K562 (cell line): ENCODE measurements around the gene PKP1. TPM values are rescaled to one million over a fixed set of nuclear protein-coding genes. Genes with fewer than 3 reads are reported as not detected.

Experiments used
- ATAC-seq: fragments of 200-7000 bp; cut with Tn5 transposase; 3 replicates; pipeline ENCODE4 v1.9.1; 2020; ENCODE audit warnings: moderate library complexity
- BruUV-seq: library from RNA; stranded (reverse); fragments of 400-500 nt; replicated peaks from 2 replicates; lab custom pipeline; 2021; lab: Mats Ljungman, UMichigan
- CTCF ChIA-PET: fragments of 300-600 bp; formaldehyde crosslinking; extraction: SDS; loops from one replicate; lab custom pipeline; 2021; ENCODE audit warnings: low intra/inter-chr PET ratio; lab: Yijun Ruan, JAX
- POLR2A ChIA-PET: fragments of 300-600, 350-650 bp; sonication (Branson Sonifier 250); formaldehyde crosslinking; extraction: SDS; loops from one replicate; lab custom pipeline; 2021; ENCODE audit warnings: antibody characterized with exemption, inconsistent platforms; lab: Yijun Ruan, JAX
- DNase-seq, 4 experiments: peaks; one replicate each; pipeline versions ENCODE4 v3.0.0 to v3.0.0-alpha.2; 2011 to 2018; ENCODE audit warnings: low spot score in 3 of 4, mixed read lengths in 3 of 4; ENCODE audit errors: extremely low read depth in 1 of 4
- FAIRE-seq: peaks from 2 replicates; lab custom pipeline; 2011; peaks lifted over from hg19 to GRCh38; lab: Jason Lieb, UNC
- H2AFZ ChIP-seq: 2 replicates; pipeline ENCODE4 v1.6.0; 2011; ENCODE audit warnings: low read depth, low read length, control low read depth, inconsistent platforms
- H3K27ac ChIP-seq: fragments of 200-600 bp; 3 replicates; pipeline ENCODE4 v1.8.0; 2011; ENCODE audit warnings: low read depth, mild to moderate bottlenecking, control low read depth, inconsistent platforms, low read length, moderate library complexity, mixed read lengths; ENCODE audit errors: extremely low read depth
- H3K27me3 ChIP-seq, 2 experiments: fragments of 300-600 bp in 1 of 2; 2 replicates in 1 of 2; 3 replicates in 1 of 2; pipeline versions ENCODE4 v1.6.0 to v1.8.0; 2011; ENCODE audit warnings: inconsistent platforms in 2 of 2, low read length in 2 of 2, mild to moderate bottlenecking in 1 of 2, mixed read lengths in 1 of 2, moderate library complexity in 1 of 2; ENCODE audit not compliant: control insufficient read depth in 2 of 2, insufficient read depth in 2 of 2
- H3K36me3 ChIP-seq: fragments of 300-600 bp; 3 replicates; pipeline ENCODE4 v1.8.0; 2011; ENCODE audit warnings: mild to moderate bottlenecking, low read length, inconsistent platforms; ENCODE audit not compliant: control insufficient read depth, insufficient read depth
- H3K4me1 ChIP-seq, 2 experiments: fragments of 200-600 bp in 1 of 2; replicated peaks in 1 of 2; 2 replicates in 1 of 2; 3 replicates in 1 of 2; pipeline versions ENCODE4 v1.5.1 to v1.8.0; 2011; ENCODE audit warnings: inconsistent platforms in 2 of 2, low read length in 2 of 2, mild to moderate bottlenecking in 1 of 2, mixed read lengths in 1 of 2, moderate library complexity in 1 of 2; ENCODE audit not compliant: control insufficient read depth in 2 of 2, insufficient read depth in 2 of 2
- H3K4me2 ChIP-seq: 2 replicates; pipeline ENCODE4 v1.6.1; 2011; ENCODE audit warnings: low read length, control low read depth, inconsistent platforms, mixed read lengths; ENCODE audit not compliant: insufficient read depth
- H3K4me3 ChIP-seq: fragments of 200-600 bp; sonication (generic), shearing (Covaris generic); 2 replicates; pipeline ENCODE4 v1.5.1; 2016; ENCODE audit warnings: control low read depth, inconsistent platforms
- H3K79me2 ChIP-seq: fragments of 200-600 bp; 3 replicates; pipeline ENCODE4 v1.8.0; 2011; ENCODE audit warnings: low read length, inconsistent platforms; ENCODE audit not compliant: control insufficient read depth, insufficient read depth
- H3K9ac ChIP-seq, 2 experiments: 2 replicates each; pipeline versions ENCODE4 v1.6.0 to v1.6.1; 2011; ENCODE audit warnings: low read depth in 2 of 2, low read length in 2 of 2, control low read depth in 1 of 2, inconsistent platforms in 1 of 2, mild to moderate bottlenecking in 1 of 2, mixed read lengths in 1 of 2; ENCODE audit not compliant: insufficient read depth in 1 of 2
- H3K9me1 ChIP-seq: one replicate; pipeline ENCODE4 v1.6.0; 2011; ENCODE audit warnings: inconsistent platforms, mild to moderate bottlenecking, low read length, moderate library complexity; ENCODE audit not compliant: control insufficient read depth, insufficient read depth
- H3K9me3 ChIP-seq: replicated peaks from 2 replicates; pipeline ENCODE4 v1.5.1; 2011; ENCODE audit warnings: low read depth, low read length, inconsistent platforms; ENCODE audit not compliant: control insufficient read depth, insufficient read depth
- H4K20me1 ChIP-seq: replicated peaks from 2 replicates; pipeline ENCODE4 v1.6.1; 2011; ENCODE audit warnings: low read length, inconsistent platforms, mixed read lengths; ENCODE audit not compliant: control insufficient read depth, insufficient read depth
- CEBPB ChIP-seq: fragments of 450-650 bp; IDR thresholded peaks from 2 replicates; pipeline ENCODE4 v1.6.1; 2016; ENCODE audit warnings: missing genetic modification characterization, missing compliant biosample characterization
- FOXM1 ChIP-seq, 2 experiments: fragments of 450-650 bp in 1 of 2; sonication (generic) in 1 of 2; formaldehyde crosslinking in 1 of 2; IDR thresholded peaks; 2 replicates each; pipeline versions ENCODE4 v1.6.1 to v1.9.0; 2017 to 2022; ENCODE audit warnings: low read depth in 2 of 2, mild to moderate bottlenecking in 2 of 2, missing genetic modification reagents in 1 of 2, moderate library complexity in 1 of 2
- POLR2B ChIP-seq: fragments of 450-650 bp; IDR thresholded peaks from 2 replicates; pipeline ENCODE4 v1.6.1; 2018; ENCODE audit warnings: low read depth; ENCODE audit not compliant: partially characterized antibody
- ZNF146 ChIP-seq: IDR thresholded peaks from one replicate; pipeline ENCODE4 v1.6.1; 2018; ENCODE audit warnings: missing compliant biosample characterization; ENCODE audit not compliant: unreplicated experiment
- ZNF224 ChIP-seq: sonication (generic); formaldehyde crosslinking; IDR thresholded peaks from 2 replicates; pipeline ENCODE4 v1.8.0; 2022; ENCODE audit warnings: mild to moderate bottlenecking, missing genetic modification reagents
- ZNF830 ChIP-seq: fragments of 250-450 bp; sonication (Bioruptor Pico); IDR thresholded peaks from 2 replicates; pipeline ENCODE4 v1.5.0; 2021; ENCODE audit warnings: mild to moderate bottlenecking
- WGBS: fragments of 100-300 bp; shearing (Covaris generic); methylation state at CpG from one replicate; pipeline ENCODE4 v1.1.6; 2016; ENCODE audit warnings: low coverage, mixed read lengths; ENCODE audit not compliant: insufficient coverage; ENCODE audit errors: missing lambda C conversion rate; 5-methylcytosine and 5-hydroxymethylcytosine counted together
- in situ Hi-C: fragments of 300-500 bp; cut with MboI; formaldehyde crosslinking; loops from 4 replicates; pipeline ENCODE4 v1.15.0; 2018; ENCODE audit warnings: inconsistent platforms, mixed read lengths
- intact Hi-C: fragments of 100-400 bp; cut with micrococcal nuclease; formaldehyde crosslinking; loops from 2 replicates; pipeline ENCODE4 v1.14.2; 2022
- polyA plus RNA-seq, 8 experiments: library from polyadenylated mRNA; depleted of rRNA in 4 of 8; stranded (reverse) in 5 of 8; unstranded in 3 of 8; fragments of >200 nt; fragmentation: Nextera tagmentation in 2 of 8; fragmentation: Illumina TruSeq in 1 of 8; extraction: Ambion mirVana in 2 of 8; extraction: Trizol in 1 of 8; gene quantifications; 2 replicates each; pipeline versions ENCODE4 v1.2.1 to v1.2.3, GENCODE V29; 2011 to 2014; ENCODE audit warnings: inconsistent platforms in 1 of 8, missing spikeins in 1 of 8
- total RNA-seq, 7 experiments: library from RNA; depleted of rRNA in 6 of 7; stranded (reverse); fragments of >200 nt in 6 of 7; fragmentation: Illumina TruSeq in 2 of 7; extraction: Trizol in 2 of 7; gene quantifications; 2 replicates each; pipeline versions ENCODE4 v1.2.1 to v1.2.3, GENCODE V29; 2011 to 2021; ENCODE audit warnings: low replicate concordance in 1 of 7
- TF ChIP-seq, protein P1 (sequence below): sonication (generic); formaldehyde crosslinking; IDR thresholded peaks from 2 replicates; pipeline ENCODE4 v1.9.0; 2022; ENCODE audit warnings: mild to moderate bottlenecking, missing genetic modification reagents
- TF ChIP-seq, protein P2 (sequence below): fragments of 250-450 bp; sonication (Bioruptor Pico); IDR thresholded peaks from 2 replicates; pipeline ENCODE4 v1.4.0; 2020
- TF ChIP-seq, protein P3 (sequence below): IDR thresholded peaks from 3 replicates; pipeline ENCODE4 v1.6.1; 2011; ENCODE audit warnings: borderline replicate concordance, mild to moderate bottlenecking; ENCODE audit not compliant: insufficient read length, insufficient read depth
- TF ChIP-seq, protein P4 (sequence below): IDR thresholded peaks from 2 replicates; pipeline ENCODE4 v1.6.1; 2011; ENCODE audit warnings: borderline replicate concordance, low read depth, mild to moderate bottlenecking, moderate library complexity, low read length; ENCODE audit not compliant: insufficient read depth, poor library complexity, severe bottlenecking
- TF ChIP-seq, protein P5 (sequence below): fragments of 250-450 bp; sonication (Bioruptor Pico); IDR thresholded peaks from 2 replicates; pipeline ENCODE4 v1.8.0; 2021; ENCODE audit warnings: moderate library complexity, mild to moderate bottlenecking, inconsistent platforms

The PKP1 gene
- total and polyA plus RNA-seq, 9 of the 15 experiments (the other 6 are each of a cell fraction or from before 2014, with no cell fraction given) = not detected

DNA sequence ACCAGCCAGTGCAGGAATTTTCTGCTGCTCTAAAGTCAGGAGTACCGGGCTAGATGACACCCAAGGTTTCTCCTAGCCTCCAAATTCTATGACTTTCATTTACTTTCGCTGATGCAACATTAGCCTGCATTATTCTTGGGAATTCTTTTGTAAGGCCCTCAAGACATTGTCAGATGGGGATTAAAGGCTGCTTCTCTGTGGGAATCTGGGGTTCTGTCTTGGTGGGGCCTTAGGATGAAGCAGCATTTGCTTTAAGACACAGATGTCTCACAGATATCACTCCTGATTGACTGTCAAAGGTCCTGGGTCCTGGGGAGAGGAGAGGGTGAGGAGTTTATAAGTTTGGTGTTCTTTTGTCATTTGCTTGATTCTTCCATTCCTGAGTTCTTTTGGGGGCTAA is 11.6 kb downstream of the PKP1 start (continued):
- no peak for TF ChIP-seq POLR2B
- TF ChIP-seq, protein P1, sequence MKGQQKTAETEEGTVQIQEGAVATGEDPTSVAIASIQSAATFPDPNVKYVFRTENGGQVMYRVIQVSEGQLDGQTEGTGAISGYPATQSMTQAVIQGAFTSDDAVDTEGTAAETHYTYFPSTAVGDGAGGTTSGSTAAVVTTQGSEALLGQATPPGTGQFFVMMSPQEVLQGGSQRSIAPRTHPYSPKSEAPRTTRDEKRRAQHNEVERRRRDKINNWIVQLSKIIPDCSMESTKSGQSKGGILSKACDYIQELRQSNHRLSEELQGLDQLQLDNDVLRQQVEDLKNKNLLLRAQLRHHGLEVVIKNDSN = no peak
- TF ChIP-seq, protein P2, sequence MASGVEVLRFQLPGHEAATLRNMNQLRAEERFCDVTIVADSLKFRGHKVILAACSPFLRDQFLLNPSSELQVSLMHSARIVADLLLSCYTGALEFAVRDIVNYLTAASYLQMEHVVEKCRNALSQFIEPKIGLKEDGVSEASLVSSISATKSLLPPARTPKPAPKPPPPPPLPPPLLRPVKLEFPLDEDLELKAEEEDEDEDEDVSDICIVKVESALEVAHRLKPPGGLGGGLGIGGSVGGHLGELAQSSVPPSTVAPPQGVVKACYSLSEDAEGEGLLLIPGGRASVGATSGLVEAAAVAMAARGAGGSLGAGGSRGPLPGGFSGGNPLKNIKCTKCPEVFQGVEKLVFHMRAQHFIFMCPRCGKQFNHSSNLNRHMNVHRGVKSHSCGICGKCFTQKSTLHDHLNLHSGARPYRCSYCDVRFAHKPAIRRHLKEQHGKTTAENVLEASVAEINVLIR = no peak
- TF ChIP-seq, protein P3, sequence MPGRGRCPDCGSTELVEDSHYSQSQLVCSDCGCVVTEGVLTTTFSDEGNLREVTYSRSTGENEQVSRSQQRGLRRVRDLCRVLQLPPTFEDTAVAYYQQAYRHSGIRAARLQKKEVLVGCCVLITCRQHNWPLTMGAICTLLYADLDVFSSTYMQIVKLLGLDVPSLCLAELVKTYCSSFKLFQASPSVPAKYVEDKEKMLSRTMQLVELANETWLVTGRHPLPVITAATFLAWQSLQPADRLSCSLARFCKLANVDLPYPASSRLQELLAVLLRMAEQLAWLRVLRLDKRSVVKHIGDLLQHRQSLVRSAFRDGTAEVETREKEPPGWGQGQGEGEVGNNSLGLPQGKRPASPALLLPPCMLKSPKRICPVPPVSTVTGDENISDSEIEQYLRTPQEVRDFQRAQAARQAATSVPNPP = no peak

DNA sequence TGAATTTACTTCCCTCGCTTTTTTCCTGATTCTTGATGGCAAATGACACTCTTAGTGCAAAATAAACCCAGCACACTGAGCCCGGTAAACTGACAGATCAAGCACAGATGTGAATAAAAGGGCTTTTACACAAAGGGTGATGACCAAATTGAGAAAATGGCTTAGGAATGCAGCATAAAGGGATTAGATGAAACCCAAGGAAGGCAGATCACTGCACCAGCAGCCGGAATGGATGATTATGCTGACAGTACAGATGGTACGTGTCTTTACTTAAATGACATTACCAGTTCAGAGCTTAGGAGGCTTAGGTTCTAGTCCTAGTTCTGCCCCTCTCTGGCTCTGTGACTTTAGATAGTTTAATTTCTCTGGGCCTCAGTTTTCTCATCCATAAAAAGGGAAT is 12.0 kb downstream of the PKP1 start:
- Histone ChIP-seq H4K20me1 (peaks cover 7% of the 10 kb centered on the region; the same call in 1 of the 2 replicates), H3K4me1 (no peaks in the 10 kb centered on the region), H3K27me3 (peaks cover 43 to 66% of the 10 kb centered on the region in 2 experiments), H3K36me3 (no peaks in the 10 kb centered on the region), H3K4me3 (no peak overlapping the region), H3K4me2 (no peak overlapping the region), H3K9me1 (no peaks in the 10 kb centered on the region), H3K9me3 (no peaks in the 10 kb centered on the region), H3K79me2 (no peaks in the 10 kb centered on the region), H3K9ac (no peak overlapping the region), H3K27ac (no peak overlapping the region), H2AFZ (no peak overlapping the region)
- FAIRE-seq = no peak
- BruUV-seq = no TSS peak
- in situ Hi-C loops = no loop called here
- CTCF ChIA-PET = no interaction called here
- TF ChIP-seq FOXM1 (IDR thresholded peaks at IDR 0.05; ENCODE audit: low read depth) (no peak), FOXM1 (CRISPR knock-in tag; IDR thresholded peaks at IDR 0.05; ENCODE audit: low read depth) (no peak), ZNF146 (CRISPR knock-in tag) (no peak), ZNF830 (CRISPR knock-in tag) (no peak), ZNF224 (CRISPR knock-in tag) (no peak), CEBPB (tag) (no peak)
- TF ChIP-seq, protein P4, sequence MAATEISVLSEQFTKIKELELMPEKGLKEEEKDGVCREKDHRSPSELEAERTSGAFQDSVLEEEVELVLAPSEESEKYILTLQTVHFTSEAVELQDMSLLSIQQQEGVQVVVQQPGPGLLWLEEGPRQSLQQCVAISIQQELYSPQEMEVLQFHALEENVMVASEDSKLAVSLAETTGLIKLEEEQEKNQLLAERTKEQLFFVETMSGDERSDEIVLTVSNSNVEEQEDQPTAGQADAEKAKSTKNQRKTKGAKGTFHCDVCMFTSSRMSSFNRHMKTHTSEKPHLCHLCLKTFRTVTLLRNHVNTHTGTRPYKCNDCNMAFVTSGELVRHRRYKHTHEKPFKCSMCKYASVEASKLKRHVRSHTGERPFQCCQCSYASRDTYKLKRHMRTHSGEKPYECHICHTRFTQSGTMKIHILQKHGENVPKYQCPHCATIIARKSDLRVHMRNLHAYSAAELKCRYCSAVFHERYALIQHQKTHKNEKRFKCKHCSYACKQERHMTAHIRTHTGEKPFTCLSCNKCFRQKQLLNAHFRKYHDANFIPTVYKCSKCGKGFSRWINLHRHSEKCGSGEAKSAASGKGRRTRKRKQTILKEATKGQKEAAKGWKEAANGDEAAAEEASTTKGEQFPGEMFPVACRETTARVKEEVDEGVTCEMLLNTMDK = no peak
- TF ChIP-seq, protein P5, sequence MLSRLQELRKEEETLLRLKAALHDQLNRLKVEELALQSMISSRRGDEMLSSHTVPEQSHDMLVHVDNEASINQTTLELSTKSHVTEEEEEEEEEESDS (CRISPR knock-in tag) = no peak
- POLR2A ChIA-PET = no interaction called here
- no peak for DNase-seq
- WGBS = 0% methylated on average over 4 of the region's 4 CpGs
- ATAC-seq = no peak
- intact Hi-C loops = no loop called here
